ENCODE results near the gene PXN. TPM values are rescaled to one million over a fixed set of nuclear protein-coding genes. Genes with fewer than 3 reads are reported as not detected.
"Not testable (repeated sequence)": the region's sequence is repeated elsewhere in the genome, so short reads cannot be mapped to it uniquely, and the experiment has no call there.

The PXN gene
- total RNA-seq, 2 donors from 2014 or later = 133 to 142 TPM

DNA sequence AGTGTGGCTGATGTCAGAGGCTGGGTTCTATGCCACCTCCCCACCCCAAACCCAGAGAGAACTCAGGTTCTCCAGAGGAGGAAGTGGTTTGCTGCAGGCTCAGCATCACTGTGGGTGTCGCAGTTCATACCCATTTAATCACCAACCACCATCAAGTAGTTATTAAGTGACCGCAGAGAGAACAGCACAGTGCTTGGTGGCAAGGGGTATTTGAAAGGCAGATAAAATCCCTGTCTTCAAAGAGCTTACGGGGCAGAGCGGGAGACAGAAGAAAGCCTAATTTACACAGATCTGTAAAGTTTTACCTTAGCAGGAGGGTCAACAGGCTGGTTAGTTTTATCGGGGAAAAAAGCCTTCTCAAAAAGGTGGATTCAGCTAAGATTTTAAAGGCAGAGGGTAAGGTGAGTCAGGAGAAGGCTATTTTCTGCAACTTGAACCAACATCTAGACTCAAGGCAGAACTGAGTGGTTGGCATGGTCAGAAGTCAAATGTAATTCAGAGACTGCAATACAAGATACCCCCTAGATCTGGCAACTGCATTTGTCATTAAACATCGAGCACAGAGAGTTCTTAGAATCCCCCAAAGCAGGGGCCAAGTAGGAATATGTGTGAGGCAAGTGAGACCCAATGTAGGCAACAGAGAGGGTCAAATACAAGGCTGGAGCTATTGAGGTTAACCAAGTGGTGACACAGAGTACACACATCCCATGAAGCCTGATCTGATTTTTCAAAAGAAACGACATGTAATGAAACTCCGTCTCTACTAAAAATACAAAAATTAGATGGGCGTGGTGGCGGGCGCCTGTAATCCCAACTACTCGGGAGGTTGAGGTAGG is 13.2 kb downstream of the PXN start:
- TF ChIP-seq, protein P1, sequence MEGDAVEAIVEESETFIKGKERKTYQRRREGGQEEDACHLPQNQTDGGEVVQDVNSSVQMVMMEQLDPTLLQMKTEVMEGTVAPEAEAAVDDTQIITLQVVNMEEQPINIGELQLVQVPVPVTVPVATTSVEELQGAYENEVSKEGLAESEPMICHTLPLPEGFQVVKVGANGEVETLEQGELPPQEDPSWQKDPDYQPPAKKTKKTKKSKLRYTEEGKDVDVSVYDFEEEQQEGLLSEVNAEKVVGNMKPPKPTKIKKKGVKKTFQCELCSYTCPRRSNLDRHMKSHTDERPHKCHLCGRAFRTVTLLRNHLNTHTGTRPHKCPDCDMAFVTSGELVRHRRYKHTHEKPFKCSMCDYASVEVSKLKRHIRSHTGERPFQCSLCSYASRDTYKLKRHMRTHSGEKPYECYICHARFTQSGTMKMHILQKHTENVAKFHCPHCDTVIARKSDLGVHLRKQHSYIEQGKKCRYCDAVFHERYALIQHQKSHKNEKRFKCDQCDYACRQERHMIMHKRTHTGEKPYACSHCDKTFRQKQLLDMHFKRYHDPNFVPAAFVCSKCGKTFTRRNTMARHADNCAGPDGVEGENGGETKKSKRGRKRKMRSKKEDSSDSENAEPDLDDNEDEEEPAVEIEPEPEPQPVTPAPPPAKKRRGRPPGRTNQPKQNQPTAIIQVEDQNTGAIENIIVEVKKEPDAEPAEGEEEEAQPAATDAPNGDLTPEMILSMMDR (IDR thresholded peaks at IDR 0.05) = no peak
- Histone ChIP-seq H3K9ac (ENCODE audit: low read depth in 2 of 2, low read length in 2 of 2) (no peak overlapping the region), H3K4me3 (no peak overlapping the region), H3K27me3 (no peaks in the 10 kb centered on the region), H3K36me3 (no peaks in the 10 kb centered on the region), H3K9me3 (no peaks in the 10 kb centered on the region), H3K4me1 (no peaks in the 10 kb centered on the region), H3K27ac (no peak overlapping the region)
- DNase-seq = no peak
- intact Hi-C loops (cut with DNase I) = no loop called here

DNA sequence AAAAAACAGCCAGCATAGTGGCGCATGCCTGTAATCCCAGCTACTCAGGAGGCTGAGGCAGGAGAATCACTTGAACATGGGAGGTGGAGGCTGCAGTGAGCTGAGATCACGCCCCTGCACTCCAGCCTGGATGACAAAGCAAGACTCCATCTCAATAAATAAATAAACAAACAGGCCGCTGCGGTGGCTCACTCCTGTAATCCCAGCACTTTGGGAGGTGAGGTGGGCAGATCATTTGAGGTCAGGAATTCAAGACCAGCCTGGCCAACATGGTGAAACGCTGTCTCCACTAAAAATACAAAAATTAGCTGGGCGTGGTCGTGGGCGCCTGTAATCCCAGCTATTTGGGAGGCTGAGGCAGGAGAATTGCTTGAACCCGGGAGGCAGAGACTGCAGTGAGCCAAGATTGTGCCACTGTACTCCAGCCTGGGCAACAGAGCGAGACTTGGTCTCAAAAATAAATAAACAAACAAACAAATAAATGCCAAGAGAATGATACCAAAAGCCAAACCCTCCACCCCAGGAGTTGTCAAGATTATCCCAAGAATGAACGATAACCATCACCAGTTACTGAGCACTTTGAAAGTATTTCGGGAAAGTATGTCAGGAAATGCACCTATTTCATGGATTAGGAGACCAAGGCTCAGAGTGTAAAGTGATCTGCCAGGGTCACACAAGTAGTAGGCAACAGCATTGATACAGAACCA is 14.0 kb downstream of the PXN start:
- H3K36me3 ChIP-seq; H3K9me3 ChIP-seq; H3K4me3 ChIP-seq; H3K27me3 ChIP-seq; H3K4me1 ChIP-seq; H3K9ac ChIP-seq (ENCODE audit: low read depth in 2 of 2, low read length in 2 of 2); H3K27ac ChIP-seq; DNase-seq; intact Hi-C loops (cut with DNase I): not testable (repeated sequence)

DNA sequence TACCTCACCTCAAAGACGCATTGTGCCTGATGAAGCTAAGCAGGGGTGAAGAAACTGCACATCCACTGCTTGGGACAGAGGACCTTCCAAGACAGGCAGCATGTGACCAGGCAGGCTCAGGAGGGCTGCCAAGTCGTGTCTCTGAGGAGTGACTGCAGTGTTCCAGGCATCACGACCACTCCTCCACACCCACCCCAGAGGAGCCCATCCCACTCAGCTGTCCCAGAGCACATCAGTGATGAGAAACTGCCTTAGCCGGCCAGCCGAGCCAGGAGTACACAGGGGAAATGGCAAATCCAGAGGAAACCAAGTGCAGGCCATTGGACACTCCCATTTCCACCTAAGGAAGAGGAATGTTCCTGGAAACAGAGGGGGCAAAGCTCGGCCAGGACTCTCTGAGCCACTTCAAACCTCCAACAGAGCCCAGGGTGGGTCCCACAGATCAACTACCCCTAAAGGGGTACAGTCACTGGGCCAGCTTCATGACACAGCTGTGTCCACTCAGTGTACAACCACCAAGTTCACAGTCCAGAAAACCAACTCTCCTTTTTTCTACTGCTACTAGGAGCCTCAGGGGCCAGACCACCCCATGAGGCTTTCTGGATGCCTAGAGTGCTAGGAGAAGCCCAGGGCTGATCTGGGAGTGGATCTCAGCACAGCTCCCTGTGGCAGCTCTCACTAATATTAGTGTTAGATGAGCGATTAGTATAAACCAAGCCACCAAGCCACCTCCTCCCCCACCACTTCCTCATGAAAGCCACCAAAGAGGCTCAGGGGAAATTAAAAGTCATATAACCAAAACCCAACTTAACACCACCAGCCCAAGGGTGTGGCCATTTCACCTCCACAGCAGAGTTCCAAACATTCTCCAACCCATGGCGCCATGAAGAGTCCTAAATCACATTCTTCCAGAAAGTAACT is 15.4 kb downstream of the PXN start:
- Histone ChIP-seq H3K27me3 (no peaks in the 10 kb centered on the region), H3K36me3 (no peaks in the 10 kb centered on the region), H3K9me3 (no peaks in the 10 kb centered on the region), H3K4me1 (no peaks in the 10 kb centered on the region), H3K4me3 (no peak overlapping the region), H3K9ac (ENCODE audit: low read depth in 2 of 2, low read length in 2 of 2) (peak overlapping the region in 1 of 2 donors; percentile 28), H3K27ac (peak overlapping the region; percentile 1)
- intact Hi-C loops (cut with DNase I) = no loop called here
- DNase-seq = no peak
- TF ChIP-seq, protein P1 (IDR thresholded peaks at IDR 0.05) = no peak

DNA sequence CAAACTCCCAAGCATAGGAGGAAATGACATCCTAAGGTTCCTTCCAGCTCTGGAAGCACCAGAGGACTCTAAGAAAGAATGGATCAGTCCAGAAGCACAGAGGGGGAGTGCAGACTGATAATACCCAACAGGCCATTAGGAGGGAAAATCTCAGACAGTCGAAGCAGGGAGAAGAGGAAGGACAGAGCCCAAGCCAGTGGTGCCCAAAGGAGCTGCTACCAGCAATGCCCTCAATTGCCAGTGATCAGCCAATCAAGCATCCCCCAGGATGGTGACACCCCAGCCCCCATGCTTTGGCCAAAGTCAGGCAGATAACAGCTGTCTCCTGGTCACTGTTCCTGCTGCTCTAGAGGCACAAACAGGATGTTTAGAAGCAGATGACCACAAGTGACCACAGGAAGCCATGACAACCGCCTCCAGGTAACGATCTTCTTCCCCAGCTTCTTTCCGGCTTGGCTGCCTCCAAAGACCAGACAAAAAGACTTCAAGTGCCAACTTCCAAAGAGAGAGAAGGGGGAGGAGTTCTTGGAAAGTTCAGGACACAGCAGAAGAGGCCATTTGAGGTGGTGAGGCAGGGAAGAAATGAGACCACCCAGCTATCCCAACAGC is 16.2 kb downstream of the PXN start:
- intact Hi-C loops (cut with DNase I) = no loop called here
- TF ChIP-seq, protein P1 (IDR thresholded peaks at IDR 0.05) = no peak
- peak overlapping the region; percentile 1 for H3K27ac ChIP-seq
- no peak overlapping the region for H3K4me3 ChIP-seq
- no peaks in the 10 kb centered on the region for H3K27me3 ChIP-seq
- peak overlapping the region in 1 of 2 donors; percentile 28 for H3K9ac ChIP-seq (ENCODE audit: low read depth in 2 of 2, low read length in 2 of 2)
- DNase-seq = no peak
- no peaks in the 10 kb centered on the region for H3K36me3 ChIP-seq
- H3K9me3 ChIP-seq = no peaks in the 10 kb centered on the region
- no peaks in the 10 kb centered on the region for H3K4me1 ChIP-seq

DNA sequence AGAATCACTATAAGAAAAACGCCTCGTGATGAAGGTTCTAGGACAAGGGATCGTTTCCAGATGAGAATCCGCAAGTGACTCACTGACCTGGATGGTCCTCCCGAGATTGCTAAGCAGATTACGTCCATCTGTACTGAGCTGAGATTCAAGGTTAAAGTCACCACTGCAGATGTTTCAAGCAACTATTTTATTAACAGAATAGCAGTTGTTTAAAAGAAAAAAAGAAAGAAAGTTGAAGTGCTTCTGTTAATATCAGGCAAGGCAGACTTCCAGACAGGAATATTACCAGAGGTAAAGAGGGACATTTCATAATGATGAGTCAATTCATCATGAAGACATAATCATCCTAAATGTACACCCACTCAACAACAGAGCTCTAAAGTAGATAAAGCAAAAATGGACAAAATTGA is 17.9 kb downstream of the PXN start:
- no peak overlapping the region for H3K27ac ChIP-seq
- H3K9ac ChIP-seq (ENCODE audit: low read depth in 2 of 2, low read length in 2 of 2) = no peak overlapping the region
- intact Hi-C loops (cut with DNase I) = no loop called here
- no peak for DNase-seq
- H3K36me3 ChIP-seq = no peaks in the 10 kb centered on the region
- TF ChIP-seq, protein P1 (IDR thresholded peaks at IDR 0.05) = no peak
- no peaks in the 10 kb centered on the region for H3K4me1 ChIP-seq
- no peaks in the 10 kb centered on the region for H3K27me3 ChIP-seq
- H3K9me3 ChIP-seq = no peaks in the 10 kb centered on the region
- H3K4me3 ChIP-seq = no peak overlapping the region
